B cell (primary cell): ENCODE measurements around the gene TRPT1. TPM values are rescaled to one million over a fixed set of nuclear protein-coding genes. Genes with fewer than 3 reads are reported as not detected.

ENCODE experiments used
- ATAC-seq: fragments of 200-7000 bp; cut with Tn5 transposase; one replicate; pipeline ENCODE4 v1.10.0; 2021; ENCODE audit warnings: low read depth, mild to moderate bottlenecking, moderate number of reproducible peaks, moderate library complexity
- CTCF ChIA-PET: fragments of 350-600 bp; sonication (Branson Sonifier 250); formaldehyde crosslinking; loops from one replicate; lab custom pipeline; 2021; ENCODE audit warnings: antibody characterized with exemption, inconsistent platforms; lab: Charles Lee
- POLR2A ChIA-PET: fragments of 350-600 bp; sonication (Branson Sonifier 250); formaldehyde crosslinking; loops from one replicate; lab custom pipeline; 2021; ENCODE audit warnings: antibody characterized with exemption; lab: Charles Lee
- DNase-seq: peaks from one replicate; pipeline ENCODE4 v3.0.0; 2013
- H2AFZ ChIP-seq: 2 replicates; pipeline ENCODE4 v1.6.1; 2012; ENCODE audit warnings: mild to moderate bottlenecking, low read depth, low read length; ENCODE audit not compliant: insufficient read depth, poor library complexity, severe bottlenecking
- H3K27ac ChIP-seq, 2 donors: 1 replicate in 1 of 2; 2 replicates in 1 of 2; pipeline ENCODE4 v1.5.1; 2012 to 2013; ENCODE audit warnings: low read length in 2 of 2, mild to moderate bottlenecking in 2 of 2, moderate library complexity in 1 of 2
- H3K27me3 ChIP-seq, 4 experiments: fragments of 200-600 bp in 1 of 4; sonication (generic) in 1 of 4; replicated peaks in 1 of 4; 1 replicate in 2 of 4; 2 replicates in 2 of 4; pipeline versions ENCODE4 v1.6.1 to v1.7.0; 2013 to 2016; ENCODE audit warnings: low read length in 3 of 4, mild to moderate bottlenecking in 2 of 4, mixed read lengths in 1 of 4, moderate library complexity in 1 of 4; ENCODE audit not compliant: insufficient read depth in 4 of 4, control insufficient read depth in 3 of 4; ENCODE audit errors: control extremely low read depth in 1 of 4
- H3K36me3 ChIP-seq, 2 experiments: replicated peaks in 1 of 2; 1 replicate in 1 of 2; 2 replicates in 1 of 2; pipeline versions ENCODE4 v1.6.1 to v1.7.1; 2013; ENCODE audit warnings: low read length in 1 of 2; ENCODE audit not compliant: insufficient read depth in 2 of 2, control insufficient read depth in 1 of 2; ENCODE audit errors: control extremely low read depth in 1 of 2, extremely low read depth in 1 of 2
- H3K4me1 ChIP-seq, 2 donors: fragments of 200-600 bp in 1 of 2; sonication (generic) in 1 of 2; 1 replicate in 1 of 2; 2 replicates in 1 of 2; pipeline versions ENCODE4 v1.5.1 to v1.6.1; 2013 to 2017; ENCODE audit warnings: low read length in 2 of 2; ENCODE audit not compliant: control insufficient read depth in 2 of 2, insufficient read depth in 2 of 2
- H3K4me2 ChIP-seq: replicated peaks from 2 replicates; pipeline ENCODE3; 2012; ENCODE audit warnings: mild to moderate bottlenecking, low read depth, low read length; ENCODE audit not compliant: poor library complexity, severe bottlenecking
- H3K4me3 ChIP-seq, 5 experiments: fragments of 200-600 bp in 1 of 5; sonication (generic) in 1 of 5; 1 replicate in 3 of 5; 2 replicates in 2 of 5; pipeline versions ENCODE4 v1.5.1 to v1.7.0; 2011 to 2016; ENCODE audit warnings: low read length in 4 of 5, mild to moderate bottlenecking in 4 of 5, low read depth in 2 of 5, control low read depth in 1 of 5, moderate library complexity in 1 of 5; ENCODE audit not compliant: insufficient read depth in 1 of 5; ENCODE audit errors: control extremely low read depth in 1 of 5, extremely low read depth in 1 of 5
- H3K79me2 ChIP-seq: fragments of 200-600 bp; sonication (generic); one replicate; pipeline ENCODE4 v1.6.0; 2016; ENCODE audit warnings: low read length; ENCODE audit not compliant: control insufficient read depth, insufficient read depth
- H3K9ac ChIP-seq: fragments of 200-600 bp; sonication (generic); 2 replicates; pipeline ENCODE4 v1.6.1; 2017; ENCODE audit warnings: mild to moderate bottlenecking, low read length, moderate library complexity
- H3K9me3 ChIP-seq, 3 donors: one replicate each; pipeline versions ENCODE4 v1.6.1 to v1.7.1; 2013; ENCODE audit warnings: low read length in 2 of 3; ENCODE audit not compliant: control insufficient read depth in 2 of 3, insufficient read depth in 1 of 3; ENCODE audit errors: control extremely low read depth in 1 of 3
- H4K20me1 ChIP-seq: 2 replicates; pipeline ENCODE4 v1.6.0; 2012; ENCODE audit warnings: mild to moderate bottlenecking, low read length; ENCODE audit not compliant: insufficient read depth, control insufficient read depth, poor library complexity, severe bottlenecking
- H3K27ac Mint-ChIP-seq: one replicate; pipeline ENCODE4 v1.8.0; 2021; ENCODE audit warnings: mixed read lengths
- H3K27me3 Mint-ChIP-seq: one replicate; pipeline ENCODE4 v1.8.0; 2021; ENCODE audit warnings: mixed read lengths
- H3K4me1 Mint-ChIP-seq: one replicate; pipeline ENCODE4 v1.8.0; 2021; ENCODE audit warnings: mixed read lengths
- H3K4me3 Mint-ChIP-seq: one replicate; pipeline ENCODE4 v1.8.0; 2021; ENCODE audit warnings: mixed read lengths
- H3K9me3 Mint-ChIP-seq: one replicate; pipeline ENCODE4 v1.8.0; 2022; ENCODE audit warnings: mixed read lengths; ENCODE audit not compliant: insufficient read depth
- EZH2 ChIP-seq: IDR thresholded peaks from 2 replicates; pipeline ENCODE4 v1.6.1; 2012; ENCODE audit warnings: borderline replicate concordance, low read depth, mild to moderate bottlenecking, moderate library complexity, low read length; ENCODE audit not compliant: insufficient read depth, poor library complexity, severe bottlenecking
- WGBS: methylation state at CpG from one replicate; pipeline ENCODE4 v1.1.5; 2013; ENCODE audit warnings: missing lambda C conversion rate; ENCODE audit not compliant: insufficient coverage; 5-methylcytosine and 5-hydroxymethylcytosine counted together
- intact Hi-C: fragments of 100-400 bp; cut with micrococcal nuclease; formaldehyde crosslinking; loops from one replicate; pipeline ENCODE4 v1.10.0; 2022
- polyA plus RNA-seq: library from polyadenylated mRNA; depleted of rRNA; stranded (reverse); fragments of >200 nt; gene quantifications from 2 replicates; pipeline ENCODE4 v1.2.3, GENCODE V29; 2012
- total RNA-seq, 2 donors: library from RNA; stranded (reverse); fragments of 120-200 nt in 1 of 2; gene quantifications; 1 replicate in 1 of 2; 2 replicates in 1 of 2; pipeline versions ENCODE4 v1.2.3 to v1.2.4, GENCODE V29; 2013 to 2022
- TF ChIP-seq, protein P1 (sequence below): fragments of 200-600 bp; IDR thresholded peaks from one replicate; pipeline ENCODE4 v1.8.0; 2022; ENCODE audit warnings: antibody characterized with exemption, mild to moderate bottlenecking

Gene TRPT1
- total and polyA plus RNA-seq, 2 donors (not counting 1 experiment from before 2014, with no cell fraction given), result 59.6 to 145 TPM

DNA sequence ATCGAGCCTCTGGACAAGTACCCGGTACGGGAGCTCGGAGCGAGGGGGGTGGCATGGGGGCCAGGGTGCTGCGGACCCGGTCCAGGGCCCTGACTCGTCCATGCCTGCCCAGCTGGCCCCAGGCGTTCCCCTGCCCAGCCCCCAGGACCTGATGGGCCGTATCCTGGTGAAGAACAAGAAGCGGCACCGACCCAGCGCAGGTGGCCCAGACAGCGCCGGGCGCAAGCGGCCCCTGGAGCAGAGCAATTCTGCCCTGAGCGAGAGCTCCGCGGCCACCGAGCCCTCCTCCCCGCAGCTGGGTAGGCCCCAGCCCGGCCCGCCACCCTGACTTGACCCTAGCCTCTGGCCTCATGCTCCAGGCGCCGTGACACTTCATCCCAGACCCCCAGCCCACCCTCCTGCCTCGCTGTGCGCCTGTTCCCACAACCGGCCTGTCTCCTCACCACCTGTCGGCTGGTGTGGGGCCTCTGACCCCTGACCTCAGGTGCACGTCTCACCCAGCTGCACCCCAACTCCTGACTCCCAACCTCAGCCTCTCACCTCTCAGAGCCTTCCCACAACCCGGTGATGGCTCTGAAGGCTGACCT is 33.1 kb upstream of the TRPT1 start:
- Histone ChIP-seq H3K4me2 (no peak overlapping the region), H2AFZ (no peak overlapping the region), H4K20me1 (no peaks in the 10 kb centered on the region), H3K27me3 (no peaks in the 10 kb centered on the region), H3K4me1 (no peaks in the 10 kb centered on the region), H3K27ac (no peak overlapping the region), H3K9me3 (no peaks in the 10 kb centered on the region), H3K36me3 (no peaks in the 10 kb centered on the region), H3K79me2 (no peaks in the 10 kb centered on the region), H3K9ac (no peak overlapping the region), H3K4me3 (no peak overlapping the region)
- Mint-ChIP-seq H3K4me1 (no peaks in the 10 kb centered on the region), H3K27ac (no peak overlapping the region), H3K27me3 (no peaks in the 10 kb centered on the region), H3K4me3 (no peak overlapping the region), H3K9me3 (no peaks in the 10 kb centered on the region)
- ChIA-PET CTCF (interaction anchor here (0.6 kb wide), 1 partner anchor 10 kb away, joined by 3 read pairs; no protein-coding TSS in a partner anchor), POLR2A (interaction anchor here (0.6 kb wide), 1 partner anchor 68 kb away, joined by 4 read pairs; no protein-coding TSS in a partner anchor)
- ATAC-seq (no peak), DNase-seq (no peak)
- TF ChIP-seq, protein P1, sequence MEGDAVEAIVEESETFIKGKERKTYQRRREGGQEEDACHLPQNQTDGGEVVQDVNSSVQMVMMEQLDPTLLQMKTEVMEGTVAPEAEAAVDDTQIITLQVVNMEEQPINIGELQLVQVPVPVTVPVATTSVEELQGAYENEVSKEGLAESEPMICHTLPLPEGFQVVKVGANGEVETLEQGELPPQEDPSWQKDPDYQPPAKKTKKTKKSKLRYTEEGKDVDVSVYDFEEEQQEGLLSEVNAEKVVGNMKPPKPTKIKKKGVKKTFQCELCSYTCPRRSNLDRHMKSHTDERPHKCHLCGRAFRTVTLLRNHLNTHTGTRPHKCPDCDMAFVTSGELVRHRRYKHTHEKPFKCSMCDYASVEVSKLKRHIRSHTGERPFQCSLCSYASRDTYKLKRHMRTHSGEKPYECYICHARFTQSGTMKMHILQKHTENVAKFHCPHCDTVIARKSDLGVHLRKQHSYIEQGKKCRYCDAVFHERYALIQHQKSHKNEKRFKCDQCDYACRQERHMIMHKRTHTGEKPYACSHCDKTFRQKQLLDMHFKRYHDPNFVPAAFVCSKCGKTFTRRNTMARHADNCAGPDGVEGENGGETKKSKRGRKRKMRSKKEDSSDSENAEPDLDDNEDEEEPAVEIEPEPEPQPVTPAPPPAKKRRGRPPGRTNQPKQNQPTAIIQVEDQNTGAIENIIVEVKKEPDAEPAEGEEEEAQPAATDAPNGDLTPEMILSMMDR, result no peak
- no peak for TF ChIP-seq EZH2
- intact Hi-C loops, result no loop called here
- WGBS, result 95% methylated on average over 32 of the region's 32 CpGs

DNA sequence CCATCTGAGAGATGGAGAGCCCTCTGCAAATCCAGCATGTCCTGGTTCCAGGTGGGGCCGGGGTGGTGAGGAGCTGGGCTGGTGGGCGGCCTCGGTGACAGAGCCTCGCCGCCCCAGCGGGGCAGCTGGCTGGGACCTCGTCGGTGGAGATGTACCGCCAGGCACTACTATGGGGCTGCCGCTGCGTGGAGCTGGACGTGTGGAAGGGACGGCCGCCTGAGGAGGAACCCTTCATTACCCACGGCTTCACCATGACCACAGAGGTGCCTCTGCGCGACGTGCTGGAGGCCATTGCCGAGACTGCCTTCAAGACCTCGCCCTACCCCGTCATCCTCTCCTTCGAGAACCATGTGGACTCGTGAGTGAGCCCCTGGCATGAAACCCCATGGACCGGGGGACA is 32.4 kb upstream of the TRPT1 start:
- H3K79me2 ChIP-seq, result no peaks in the 10 kb centered on the region
- Mint-ChIP-seq H3K27ac (no peak overlapping the region), H3K9me3 (no peaks in the 10 kb centered on the region), H3K4me3 (no peak overlapping the region), H3K27me3 (no peaks in the 10 kb centered on the region), H3K4me1 (peaks cover under 1% of the 10 kb centered on the region)
- no peak overlapping the region for H2AFZ ChIP-seq
- 97% methylated on average over 24 of the region's 24 CpGs for WGBS
- no peak overlapping the region for H3K4me2 ChIP-seq
- no peaks in the 10 kb centered on the region for H3K27me3 ChIP-seq
- H3K36me3 ChIP-seq, result no peaks in the 10 kb centered on the region
- no peak overlapping the region for H3K27ac ChIP-seq
- no peaks in the 10 kb centered on the region for H3K9me3 ChIP-seq
- no peak overlapping the region for H3K4me3 ChIP-seq
- CTCF ChIA-PET, result interaction anchor here (1.1 kb wide), 1 partner anchor 9 kb away, joined by 3 read pairs; no protein-coding TSS in a partner anchor
- no peaks in the 10 kb centered on the region for H4K20me1 ChIP-seq
- ATAC-seq (no peak), DNase-seq (no peak)
- no peak for TF ChIP-seq EZH2
- POLR2A ChIA-PET, result interaction anchor here (0.7 kb wide), 1 partner anchor 520 kb away, joined by 3 read pairs; no protein-coding TSS in a partner anchor
- intact Hi-C loops, result no loop called here
- no peak overlapping the region for H3K9ac ChIP-seq
- no peaks in the 10 kb centered on the region for H3K4me1 ChIP-seq
